ENCODE data around the gene CACNA1G. TPM values are rescaled to one million over a fixed set of nuclear protein-coding genes. Genes with fewer than 3 reads are reported as not detected.

Gene CACNA1G
- total and polyA plus RNA-seq, 2 donors (not counting 1 experiment from before 2014, with no cell fraction given) = 0.08 to 0.99 TPM

- H3K27ac ChIP-seq (ENCODE audit: insufficient read depth, low read length) = no peak overlapping the region
- H3K4me3 ChIP-seq (replicated peaks in 1 of 4; ENCODE audit: control extremely low read depth in 1 of 4, insufficient read depth in 1 of 4, low read depth in 3 of 4, low read length in 4 of 4) = no peak overlapping the region
- H3K79me2 ChIP-seq (ENCODE audit: control insufficient read depth, insufficient read depth, low read length) = no peaks in the 10 kb centered on the region
- H3K4me1 ChIP-seq (ENCODE audit: control insufficient read depth, extremely low read depth, insufficient read depth, low read length) = peaks cover 13% of the 10 kb centered on the region
- H3K9ac ChIP-seq (ENCODE audit: insufficient read depth, low read length) = no peak overlapping the region
- TF ChIP-seq EZH2 (IDR thresholded peaks at IDR 0.05; ENCODE audit: low read length, missing control alignments) (no peak), CTCF (conservative IDR thresholded peaks at IDR 0.05 in 1 of 2, IDR thresholded peaks at IDR 0.05 in 1 of 2; ENCODE audit: low read depth in 1 of 2, low read length in 2 of 2) (no peak)
- no peaks in the 10 kb centered on the region for H3K9me3 ChIP-seq (ENCODE audit: control insufficient read depth, insufficient read depth, low read depth, low read length)
- no peaks in the 10 kb centered on the region for H4K20me1 ChIP-seq (ENCODE audit: control insufficient read depth, extremely low read depth, insufficient read depth, low read length)
- no peak overlapping the region for H3K4me2 ChIP-seq (ENCODE audit: extremely low read depth, insufficient read depth, low read length)
- no peaks in the 10 kb centered on the region for H3K27me3 ChIP-seq (ENCODE audit: control insufficient read depth, insufficient read depth, low read length)
- DNase-seq (ENCODE audit: low read depth in 2 of 2) = no peak
- H3K36me3 ChIP-seq (ENCODE audit: control insufficient read depth, insufficient read depth, low read length) = no peaks in the 10 kb centered on the region
- no peak overlapping the region for H2AFZ ChIP-seq (ENCODE audit: low read length)
These were observed 108.5 kb downstream of the CACNA1G start for GRCh38 chr17:50668838-50669581.

- Histone ChIP-seq H3K36me3 (ENCODE audit: control insufficient read depth, insufficient read depth, low read length) (no peaks in the 10 kb centered on the region), H3K27ac (ENCODE audit: insufficient read depth, low read length) (no peak overlapping the region), H3K27me3 (ENCODE audit: control insufficient read depth, insufficient read depth, low read length) (no peaks in the 10 kb centered on the region), H3K79me2 (ENCODE audit: control insufficient read depth, insufficient read depth, low read length) (no peaks in the 10 kb centered on the region), H3K9ac (ENCODE audit: insufficient read depth, low read length) (no peak overlapping the region), H2AFZ (ENCODE audit: low read length) (no peak overlapping the region), H3K4me2 (ENCODE audit: extremely low read depth, insufficient read depth, low read length) (no peak overlapping the region), H4K20me1 (ENCODE audit: control insufficient read depth, extremely low read depth, insufficient read depth, low read length) (no peaks in the 10 kb centered on the region), H3K4me1 (ENCODE audit: control insufficient read depth, extremely low read depth, insufficient read depth, low read length) (peaks cover 13% of the 10 kb centered on the region), H3K4me3 (replicated peaks in 1 of 4; ENCODE audit: control extremely low read depth in 1 of 4, insufficient read depth in 1 of 4, low read depth in 3 of 4, low read length in 4 of 4) (no peak overlapping the region), H3K9me3 (ENCODE audit: control insufficient read depth, insufficient read depth, low read depth, low read length) (no peaks in the 10 kb centered on the region)
- no peak for DNase-seq (ENCODE audit: low read depth in 2 of 2)
- TF ChIP-seq CTCF (conservative IDR thresholded peaks at IDR 0.05 in 1 of 2, IDR thresholded peaks at IDR 0.05 in 1 of 2; ENCODE audit: low read depth in 1 of 2, low read length in 2 of 2) = no peak
These were observed 111.6 kb downstream of the CACNA1G start for GRCh38 chr17:50672071-50672470.

- Histone ChIP-seq H3K4me3 (replicated peaks in 1 of 4; ENCODE audit: control extremely low read depth in 1 of 4, insufficient read depth in 1 of 4, low read depth in 3 of 4, low read length in 4 of 4) (no peak overlapping the region), H3K9ac (ENCODE audit: insufficient read depth, low read length) (no peak overlapping the region), H2AFZ (ENCODE audit: low read length) (no peak overlapping the region), H3K27ac (ENCODE audit: insufficient read depth, low read length) (no peak overlapping the region), H3K27me3 (ENCODE audit: control insufficient read depth, insufficient read depth, low read length) (no peaks in the 10 kb centered on the region), H3K79me2 (ENCODE audit: control insufficient read depth, insufficient read depth, low read length) (no peaks in the 10 kb centered on the region), H3K36me3 (ENCODE audit: control insufficient read depth, insufficient read depth, low read length) (no peaks in the 10 kb centered on the region), H3K4me1 (ENCODE audit: control insufficient read depth, extremely low read depth, insufficient read depth, low read length) (peaks cover 9% of the 10 kb centered on the region), H3K4me2 (ENCODE audit: extremely low read depth, insufficient read depth, low read length) (no peak overlapping the region), H3K9me3 (ENCODE audit: control insufficient read depth, insufficient read depth, low read depth, low read length) (no peaks in the 10 kb centered on the region), H4K20me1 (ENCODE audit: control insufficient read depth, extremely low read depth, insufficient read depth, low read length) (no peaks in the 10 kb centered on the region)
- TF ChIP-seq CTCF (conservative IDR thresholded peaks at IDR 0.05 in 1 of 2, IDR thresholded peaks at IDR 0.05 in 1 of 2; ENCODE audit: low read depth in 1 of 2, low read length in 2 of 2) = no peak
- TF ChIP-seq EZH2 (IDR thresholded peaks at IDR 0.05; ENCODE audit: low read length, missing control alignments) = no peak
- no peak for DNase-seq (ENCODE audit: low read depth in 2 of 2)
These were observed 112.5 kb downstream of the CACNA1G start for GRCh38 chr17:50672831-50673551.

Measured in fibroblast of lung (primary cell).